HEK293T (cell line): ENCODE data around the gene NUP133.

ENCODE experiments used
- CTCF ChIA-PET: fragments of 350-600 bp; formaldehyde crosslinking; extraction: SDS; loops from one replicate; lab custom pipeline; 2021; ENCODE audit warnings: antibody characterized with exemption, inconsistent platforms; lab: Yijun Ruan, JAX
- POLR2A ChIA-PET: fragments of 350-600 bp; formaldehyde crosslinking; extraction: SDS; loops from one replicate; lab custom pipeline; 2020; ENCODE audit warnings: antibody characterized with exemption, inconsistent platforms; lab: Yijun Ruan, JAX
- DNase-seq: peaks from one replicate; pipeline ENCODE4 v3.0.0; 2012; ENCODE audit warnings: mixed read lengths; ENCODE audit errors: extremely low spot score
- ARNT ChIP-seq: fragments of 450-650 bp; IDR thresholded peaks from 2 replicates; pipeline ENCODE4 v1.6.1; 2017; ENCODE audit warnings: mild to moderate bottlenecking
- BHLHE40 ChIP-seq: fragments of 450-650 bp; IDR thresholded peaks from 2 replicates; pipeline ENCODE4 v1.6.1; 2016; ENCODE audit warnings: mild to moderate bottlenecking, moderate library complexity, borderline replicate concordance
- CTBP1 ChIP-seq: fragments of 450-650 bp; IDR thresholded peaks from 2 replicates; pipeline ENCODE4 v1.6.1; 2016; ENCODE audit warnings: borderline replicate concordance
- ELF4 ChIP-seq: fragments of 450-650 bp; IDR thresholded peaks from 2 replicates; pipeline ENCODE4 v1.6.1; 2017; ENCODE audit warnings: antibody characterized with exemption
- FOXA1 ChIP-seq: fragments of 450-650 bp; IDR thresholded peaks from 2 replicates; pipeline ENCODE4 v1.6.1; 2016; ENCODE audit warnings: mild to moderate bottlenecking
- FOXK2 ChIP-seq: fragments of 450-650 bp; IDR thresholded peaks from 2 replicates; pipeline ENCODE4 v1.6.1; 2016; ENCODE audit warnings: mild to moderate bottlenecking
- FOXM1 ChIP-seq: fragments of 450-650 bp; IDR thresholded peaks from 2 replicates; pipeline ENCODE4 v1.6.1; 2017; ENCODE audit warnings: mild to moderate bottlenecking, borderline replicate concordance
- HDGF ChIP-seq: fragments of 450-650 bp; IDR thresholded peaks from 2 replicates; pipeline ENCODE4 v1.6.1; 2017; ENCODE audit warnings: antibody characterized with exemption, borderline replicate concordance
- L3MBTL2 ChIP-seq: fragments of 450-650 bp; conservative IDR thresholded peaks from 2 replicates; pipeline ENCODE4 v1.6.1; 2016; ENCODE audit warnings: mild to moderate bottlenecking
- LEF1 ChIP-seq: fragments of 450-650 bp; IDR thresholded peaks from 2 replicates; pipeline ENCODE4 v1.6.1; 2017; ENCODE audit warnings: mild to moderate bottlenecking, borderline replicate concordance
- NFRKB ChIP-seq: fragments of 450-650 bp; IDR thresholded peaks from 2 replicates; pipeline ENCODE4 v1.6.1; 2016; ENCODE audit warnings: mild to moderate bottlenecking, moderate library complexity
- SP1 ChIP-seq: fragments of 450-650 bp; IDR thresholded peaks from 2 replicates; pipeline ENCODE4 v1.6.1; 2017
- SUZ12 ChIP-seq: fragments of 450-650 bp; IDR thresholded peaks from 2 replicates; pipeline ENCODE4 v1.6.1; 2016; ENCODE audit warnings: mild to moderate bottlenecking
- TARDBP ChIP-seq: fragments of 450-650 bp; IDR thresholded peaks from 2 replicates; pipeline ENCODE4 v1.6.1; 2016
- ZNF384 ChIP-seq: fragments of 450-650 bp; IDR thresholded peaks from 2 replicates; pipeline ENCODE4 v1.6.1; 2016
- TF ChIP-seq, protein P1 (sequence below): fragments of 450-650 bp; IDR thresholded peaks from 2 replicates; pipeline ENCODE4 v1.6.1; 2016

The NUP133 gene

DNA sequence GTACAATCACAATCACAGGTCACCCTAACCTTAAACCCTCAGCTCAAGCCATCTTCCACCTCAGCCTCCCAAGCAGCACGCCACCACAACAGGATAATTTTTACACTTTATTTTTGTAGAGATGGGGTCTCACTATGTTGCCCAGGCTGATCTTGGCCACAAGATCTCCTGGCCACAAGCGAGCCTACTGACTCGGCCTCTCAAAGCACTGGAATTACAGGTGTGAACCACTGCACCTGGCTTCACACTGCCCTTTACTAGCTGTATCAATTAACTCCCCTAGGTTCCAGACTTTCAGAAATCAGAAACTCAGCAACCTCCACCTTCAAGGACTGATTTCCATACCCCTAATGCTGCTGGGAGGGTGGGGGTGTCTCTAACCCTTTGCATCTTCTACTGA lies 37.0 kb downstream of the NUP133 start:
- TF ChIP-seq NFRKB (no peak), HDGF (no peak), ARNT (no peak), FOXK2 (no peak)
- ChIA-PET POLR2A (no interaction called here), CTCF (interaction anchor here (1.1 kb wide), 1 partner anchor 11 kb away, joined by 3 read pairs; no protein-coding TSS in a partner anchor)

DNA sequence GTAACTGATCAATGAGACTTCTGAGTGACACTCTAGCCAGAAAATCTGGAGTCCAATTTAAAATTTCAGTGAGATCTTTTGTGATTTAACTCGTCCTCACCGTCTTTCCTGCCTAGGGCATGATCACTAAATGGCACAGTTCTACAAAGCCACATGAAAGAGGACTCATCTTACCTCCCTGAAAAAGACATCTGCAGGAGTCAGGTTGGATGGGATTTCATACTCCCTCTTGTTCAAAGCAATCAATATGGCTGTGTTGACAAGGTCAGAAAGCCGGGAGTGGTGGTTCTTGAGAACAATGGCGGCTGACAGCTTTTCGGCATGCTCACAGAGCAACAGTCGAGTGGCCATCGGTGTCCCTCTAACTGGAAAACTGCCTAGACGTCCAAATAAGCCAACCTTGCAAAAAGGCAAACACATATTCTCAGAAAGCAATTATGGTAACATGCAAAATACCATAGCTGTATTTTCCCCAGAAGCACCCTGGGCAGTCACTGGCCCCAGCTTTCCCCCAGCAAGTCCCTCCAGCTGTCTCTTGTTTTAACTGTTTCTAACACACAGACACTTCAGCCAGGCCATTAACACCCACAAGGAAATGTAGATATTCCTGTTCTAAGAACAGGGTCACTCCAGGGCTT lies 37.6 kb downstream of the NUP133 start:
- POLR2A ChIA-PET = no interaction called here
- DNase-seq = no peak
- CTCF ChIA-PET = interaction anchor here (0.6 to 1.1 kb wide), 2 partner anchors 12 to 205 kb away, joined by 3 to 4 read pairs; no protein-coding TSS in a partner anchor
- no peak for TF ChIP-seq L3MBTL2
- TF ChIP-seq FOXA1 = no peak
- TF ChIP-seq SP1 = no peak
- TF ChIP-seq HDGF = no peak
- TF ChIP-seq ARNT = no peak
- TF ChIP-seq LEF1 = no peak
- TF ChIP-seq ELF4 = no peak
- no peak for TF ChIP-seq SUZ12
- no peak for TF ChIP-seq ZNF384
- TF ChIP-seq FOXM1 = no peak
- TF ChIP-seq CTBP1 = no peak
- TF ChIP-seq BHLHE40 = no peak

More for the DNA sequence above, 37.0 kb downstream of the NUP133 start:
- DNase-seq = no peak

DNA sequence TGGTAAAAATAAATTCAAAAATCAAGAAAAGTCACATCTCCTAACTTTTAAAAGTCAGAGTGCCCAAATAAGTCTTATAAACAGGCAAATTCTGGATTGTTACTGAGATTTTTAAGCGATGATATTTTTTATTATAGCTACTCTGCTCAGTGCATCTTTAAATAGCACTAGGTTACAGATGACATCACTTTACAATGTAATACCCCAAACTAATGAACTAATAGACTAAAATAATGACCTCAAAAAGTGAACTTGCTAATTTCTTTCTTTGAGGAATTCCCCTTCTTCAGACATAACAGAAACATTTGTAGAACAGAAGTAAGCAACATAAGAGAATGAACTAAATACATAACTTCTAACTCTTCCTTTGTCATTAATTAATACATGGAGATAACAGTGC lies 41.3 kb downstream of the NUP133 start:
- ChIA-PET POLR2A (no interaction called here), CTCF (interaction anchor here (1.3 kb wide), 1 partner anchor 15 kb away, joined by 4 read pairs; no protein-coding TSS in a partner anchor)
- TF ChIP-seq FOXM1 = no peak
- TF ChIP-seq, protein P1, sequence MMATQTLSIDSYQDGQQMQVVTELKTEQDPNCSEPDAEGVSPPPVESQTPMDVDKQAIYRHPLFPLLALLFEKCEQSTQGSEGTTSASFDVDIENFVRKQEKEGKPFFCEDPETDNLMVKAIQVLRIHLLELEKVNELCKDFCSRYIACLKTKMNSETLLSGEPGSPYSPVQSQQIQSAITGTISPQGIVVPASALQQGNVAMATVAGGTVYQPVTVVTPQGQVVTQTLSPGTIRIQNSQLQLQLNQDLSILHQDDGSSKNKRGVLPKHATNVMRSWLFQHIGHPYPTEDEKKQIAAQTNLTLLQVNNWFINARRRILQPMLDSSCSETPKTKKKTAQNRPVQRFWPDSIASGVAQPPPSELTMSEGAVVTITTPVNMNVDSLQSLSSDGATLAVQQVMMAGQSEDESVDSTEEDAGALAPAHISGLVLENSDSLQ = no peak
- TF ChIP-seq FOXA1 = no peak
- no peak for TF ChIP-seq CTBP1
- no peak for TF ChIP-seq ZNF384
- no peak for TF ChIP-seq TARDBP
- no peak for TF ChIP-seq HDGF
- TF ChIP-seq ARNT = no peak
- TF ChIP-seq SUZ12 = no peak
- TF ChIP-seq LEF1 = no peak
- no peak for TF ChIP-seq NFRKB
- no peak for TF ChIP-seq L3MBTL2
- no peak for TF ChIP-seq SP1
- TF ChIP-seq FOXK2 = no peak
- TF ChIP-seq ELF4 = no peak
- no peak for TF ChIP-seq BHLHE40
- no peak for DNase-seq

DNA sequence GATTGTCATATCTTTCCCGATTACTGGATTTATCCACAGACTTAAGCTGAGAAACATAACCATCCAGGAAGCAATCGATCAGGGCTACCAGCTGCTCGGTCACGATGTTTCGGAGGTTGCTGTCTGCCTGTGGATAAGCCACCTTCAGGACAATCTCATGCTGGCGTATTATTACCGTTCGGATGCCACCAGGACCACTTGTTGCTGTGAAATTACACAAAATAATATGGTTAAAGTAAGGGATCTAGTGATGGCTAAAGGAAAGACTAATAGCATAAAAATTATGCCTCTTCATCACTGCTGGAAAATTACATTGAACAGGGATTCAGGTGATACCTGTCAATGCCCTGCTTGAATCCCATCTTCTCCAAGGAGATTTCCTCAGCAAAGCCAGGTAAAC lies 43.5 kb downstream of the NUP133 start:
- ChIA-PET CTCF (interaction anchor here (0.6 kb wide), 1 partner anchor 20 kb away, joined by 3 read pairs; no protein-coding TSS in a partner anchor), POLR2A (no interaction called here)
- TF ChIP-seq ELF4 (no peak), BHLHE40 (no peak), NFRKB (no peak), TARDBP (no peak), FOXM1 (no peak), ARNT (no peak), L3MBTL2 (no peak), CTBP1 (no peak), FOXK2 (no peak), LEF1 (no peak), ZNF384 (no peak)
- TF ChIP-seq, protein P1 = no peak
- DNase-seq = no peak

DNA sequence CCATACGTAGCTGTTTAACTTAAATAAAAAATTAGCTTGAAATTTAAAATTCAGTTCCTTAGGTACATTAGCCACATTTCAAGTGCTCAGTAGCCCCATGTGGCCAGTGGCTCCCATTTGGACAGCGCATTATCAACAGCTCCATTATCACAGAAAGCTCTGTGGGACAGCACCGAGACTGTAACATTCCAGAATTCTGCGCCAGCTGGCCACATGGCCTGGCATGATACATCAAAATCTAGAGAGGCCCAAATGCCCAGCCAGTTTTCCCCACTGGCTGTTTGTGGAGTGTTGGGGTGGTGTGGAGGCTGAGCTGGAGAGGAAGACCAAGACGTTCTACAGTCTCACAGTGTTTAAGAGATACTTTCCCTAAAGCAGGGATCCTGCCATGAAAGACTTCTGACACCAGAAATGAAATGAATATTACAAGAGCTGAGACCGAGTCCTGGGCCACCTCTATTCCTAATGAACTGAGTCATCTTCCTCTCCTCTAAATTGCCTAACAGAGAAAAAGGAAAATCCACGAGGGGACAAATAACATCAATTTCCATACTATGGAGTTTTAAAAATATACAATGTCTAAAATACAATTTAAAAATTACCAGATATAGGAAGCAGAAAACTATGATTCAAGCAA lies 47.0 kb downstream of the NUP133 start:
- no peak for DNase-seq
- ChIA-PET CTCF (no interaction called here), POLR2A (no interaction called here)
- TF ChIP-seq FOXM1 = no peak
- TF ChIP-seq TARDBP = no peak
- no peak for TF ChIP-seq ELF4
- no peak for TF ChIP-seq ARNT
- no peak for TF ChIP-seq HDGF
- no peak for TF ChIP-seq LEF1
- TF ChIP-seq BHLHE40 = no peak
- no peak for TF ChIP-seq L3MBTL2
- TF ChIP-seq NFRKB = no peak
- TF ChIP-seq FOXA1 = no peak
- TF ChIP-seq SP1 = no peak
- no peak for TF ChIP-seq FOXK2
- TF ChIP-seq SUZ12 = no peak
- TF ChIP-seq CTBP1 = no peak
- TF ChIP-seq ZNF384 = no peak
- TF ChIP-seq, protein P1 = no peak

DNA sequence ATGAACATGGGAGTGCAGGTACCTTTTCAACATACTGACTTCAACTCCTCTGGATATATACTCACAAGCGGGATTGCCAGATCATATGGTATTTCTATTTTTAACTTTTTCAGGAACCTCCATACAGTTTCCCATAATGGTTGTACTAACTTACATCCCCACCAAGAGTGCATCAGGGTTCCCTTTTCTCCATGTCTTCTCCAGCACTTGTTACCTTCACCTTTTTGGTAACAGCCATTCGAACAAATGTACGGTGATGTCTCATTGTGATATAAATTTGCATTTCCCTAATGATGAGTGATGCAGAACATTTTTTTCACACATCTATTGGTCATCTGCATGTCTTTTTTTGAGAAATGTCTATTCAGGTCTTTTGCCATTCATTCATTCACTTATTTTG lies 48.3 kb downstream of the NUP133 start:
- ChIA-PET POLR2A (no interaction called here), CTCF (no interaction called here)
- no peak for TF ChIP-seq ZNF384
- TF ChIP-seq SUZ12 = no peak
- no peak for TF ChIP-seq FOXM1
- no peak for TF ChIP-seq LEF1
- no peak for TF ChIP-seq FOXA1
- no peak for TF ChIP-seq NFRKB
- TF ChIP-seq, protein P1 = no peak
- TF ChIP-seq TARDBP = no peak
- TF ChIP-seq SP1 = no peak
- TF ChIP-seq HDGF = no peak
- no peak for TF ChIP-seq FOXK2
- no peak for TF ChIP-seq ELF4
- DNase-seq = no peak
